OCI-LY3 (cell line): ENCODE data around the gene PAWR.

Experiments
- CTCF ChIP-seq: fragments of 200-600, 300-600 bp; sonication (generic); IDR thresholded peaks from 2 replicates; pipeline ENCODE4 v1.5.1; 2014; ENCODE audit warnings: antibody characterized with exemption, low read length, low read depth
- EZH2phosphoT487 ChIP-seq: fragments of 200-600 bp; shearing (Covaris generic); IDR thresholded peaks from 2 replicates; pipeline ENCODE4 v1.6.1; 2018; ENCODE audit warnings: antibody characterized with exemption, mixed run types, low read depth

- TF ChIP-seq CTCF = no peak
- TF ChIP-seq EZH2phosphoT487 = no peak
These were observed 131.8 kb downstream of the PAWR start for GRCh38 chr12:79558924-79559469.
